Left colon (tissue), 2 donors: ENCODE data around the gene FAM107B. TPM values are rescaled to one million over a fixed set of nuclear protein-coding genes. Genes with fewer than 3 reads are reported as not detected.

Source experiments
- ATAC-seq: fragments of 200-7000 bp; cut with Tn5 transposase; one replicate; pipeline ENCODE4 v1.9.1; 2020; ENCODE audit warnings: mild to moderate bottlenecking, moderate library complexity
- DNase-seq, 2 donors: peaks; one replicate each; pipeline ENCODE4 v3.0.0-alpha.2; 2020
- intact Hi-C, 2 donors: fragments of 100-400 bp; cut with DNase I in 1 of 2; cut with micrococcal nuclease in 1 of 2; formaldehyde crosslinking; loops; one replicate each; pipeline versions ENCODE4 v1.11.2 to v1.14.0; 2022; cut with DNase I, micrococcal nuclease
- total RNA-seq, 2 donors: library from RNA; stranded (reverse); fragmentation: NEBNext Ultra II Directional; extraction: Animal tissue kit (Norgen Biotek cat#: 25700); gene quantifications; one replicate each; pipeline ENCODE4 v1.2.1, GENCODE V29; 2021
- donor health status: DM: no; HTN: no; CAD: no.
- donor health status: DM: yes; HTN: yes; CAD: no.

Gene FAM107B
- total RNA-seq, 2 donors from 2014 or later: 55.1 to 87.8 TPM

DNA sequence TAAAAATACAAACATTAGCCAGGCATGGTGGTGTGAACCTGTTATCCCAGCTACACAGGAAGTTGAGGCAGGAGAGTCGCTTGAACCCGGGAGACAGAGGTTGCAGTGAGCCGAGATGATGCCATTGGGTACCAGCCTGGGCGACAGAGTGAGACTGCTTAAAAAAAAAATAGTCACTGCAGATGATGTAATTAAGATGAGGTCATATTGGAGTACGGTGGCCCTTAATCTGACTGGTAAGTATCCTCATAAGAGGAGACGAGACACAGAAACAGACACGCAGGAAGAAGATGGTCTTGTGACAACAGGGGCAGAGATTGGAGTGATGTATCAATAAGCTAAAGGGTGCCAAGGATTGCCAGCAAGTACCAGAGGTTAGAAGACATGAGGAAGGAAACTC, 156.0 kb downstream of the FAM107B start:
- intact Hi-C loops: loop anchor here in 1 of 2 donors (10.0 kb wide), 1 partner anchor 206 kb away; no protein-coding TSS in a partner anchor
- DNase-seq (no peak), ATAC-seq (no peak)

DNA sequence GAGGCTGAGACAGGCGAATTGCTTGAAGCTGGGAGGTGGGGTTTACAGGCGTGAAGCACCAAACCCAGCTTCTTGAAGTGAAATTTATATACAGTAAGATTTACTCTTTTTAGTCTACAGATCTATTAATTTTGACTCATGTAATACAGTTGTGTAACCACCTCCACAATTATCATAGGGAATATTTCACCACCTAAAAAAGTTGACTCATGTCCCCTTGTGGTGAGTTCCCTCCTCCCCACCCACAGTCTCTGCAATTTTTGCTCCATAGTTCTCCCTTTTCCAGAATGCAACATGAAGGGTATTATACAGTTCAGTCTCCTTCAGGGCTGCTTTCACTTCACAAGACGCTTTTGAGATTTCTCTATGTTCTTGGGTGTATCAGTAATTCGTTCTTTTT, 156.8 kb downstream of the FAM107B start:
- ATAC-seq: no peak
- DNase-seq: no peak
- intact Hi-C loops: loop anchor here in 1 of 2 donors (10.0 kb wide), 1 partner anchor 207 kb away; no protein-coding TSS in a partner anchor

DNA sequence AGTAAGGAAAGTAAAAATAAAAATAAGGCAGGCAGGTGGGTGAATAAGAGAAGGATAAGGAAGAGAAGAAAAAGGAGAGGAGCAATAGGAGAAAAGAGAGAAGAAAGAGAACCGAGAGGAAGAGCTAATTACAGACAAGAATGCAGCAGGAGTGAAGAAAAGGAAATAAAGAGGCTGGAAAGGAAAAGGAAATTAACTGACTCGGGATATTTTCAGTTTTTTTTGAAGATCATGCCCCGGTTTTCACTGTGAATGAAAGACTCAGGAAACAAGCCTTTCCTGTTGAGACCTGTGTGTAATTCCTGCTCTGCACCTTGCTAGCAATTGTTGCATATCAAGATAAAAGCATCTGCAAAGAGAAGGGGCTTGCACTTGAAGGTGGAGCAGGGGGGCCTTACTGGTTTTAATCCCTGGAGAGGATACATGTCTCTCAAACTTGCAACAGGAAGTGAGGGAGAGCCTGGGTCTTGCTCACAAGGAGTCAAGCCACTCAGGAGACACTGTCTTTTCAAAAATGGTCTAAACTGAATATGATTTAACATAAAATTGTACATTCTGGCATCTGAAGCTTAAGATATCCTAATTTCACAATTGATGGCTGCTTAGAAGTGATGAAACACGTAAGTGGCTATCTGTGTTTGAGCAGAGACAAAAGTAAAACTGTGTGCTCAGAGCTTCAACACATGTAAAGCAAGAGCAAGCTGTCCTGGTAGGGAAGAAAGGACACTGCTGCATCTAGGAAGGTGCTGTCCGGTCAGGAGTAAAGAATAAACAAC, 157.6 kb downstream of the FAM107B start:
- intact Hi-C loops: loop anchor here in 1 of 2 donors (10.0 kb wide), 1 partner anchor 208 kb away; no protein-coding TSS in a partner anchor
- ATAC-seq (no peak), DNase-seq (no peak)

DNA sequence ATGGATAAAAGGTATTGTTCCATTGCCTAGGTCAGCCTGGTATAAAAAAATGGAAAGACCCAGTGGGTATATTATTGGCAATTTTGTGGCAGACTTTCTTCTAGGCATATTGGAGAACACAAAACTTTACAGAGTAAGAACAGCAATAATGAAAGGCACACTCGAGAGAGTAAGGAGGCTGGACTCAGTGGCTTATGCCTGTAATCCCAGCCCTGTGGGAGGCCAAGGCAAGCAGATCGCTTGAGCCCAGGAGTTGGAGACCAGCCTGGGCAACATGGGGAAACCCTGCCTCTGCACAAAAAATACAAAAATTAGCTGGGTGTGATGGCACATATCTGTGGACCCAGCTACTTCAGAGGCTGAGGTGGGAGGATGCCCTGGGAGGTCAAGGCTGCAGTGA, 158.2 kb downstream of the FAM107B start:
- ATAC-seq (no peak), DNase-seq (no peak)
- intact Hi-C loops: loop anchor here in 1 of 2 donors (10.0 kb wide), 1 partner anchor 208 kb away; no protein-coding TSS in a partner anchor

DNA sequence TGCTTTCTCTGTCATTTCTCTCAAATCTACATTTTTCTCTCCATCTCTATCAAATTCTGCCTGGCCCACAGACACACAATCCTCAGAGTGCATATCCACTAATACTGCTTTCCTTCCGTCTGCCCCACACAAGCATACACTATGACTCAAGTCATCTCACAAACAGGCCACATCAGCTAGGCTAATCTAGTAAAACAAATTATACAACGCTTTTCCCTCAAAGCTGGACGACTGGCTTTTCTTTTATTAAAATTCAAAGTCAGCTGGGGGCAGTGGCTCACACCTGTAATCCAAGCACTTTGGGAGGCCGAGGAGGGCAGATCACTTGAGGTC, 161.1 kb downstream of the FAM107B start:
- no peak for DNase-seq
- ATAC-seq: no peak
- intact Hi-C loops: loop anchor here in 1 of 2 donors (10.0 kb wide), 1 partner anchor 211 kb away; no protein-coding TSS in a partner anchor

DNA sequence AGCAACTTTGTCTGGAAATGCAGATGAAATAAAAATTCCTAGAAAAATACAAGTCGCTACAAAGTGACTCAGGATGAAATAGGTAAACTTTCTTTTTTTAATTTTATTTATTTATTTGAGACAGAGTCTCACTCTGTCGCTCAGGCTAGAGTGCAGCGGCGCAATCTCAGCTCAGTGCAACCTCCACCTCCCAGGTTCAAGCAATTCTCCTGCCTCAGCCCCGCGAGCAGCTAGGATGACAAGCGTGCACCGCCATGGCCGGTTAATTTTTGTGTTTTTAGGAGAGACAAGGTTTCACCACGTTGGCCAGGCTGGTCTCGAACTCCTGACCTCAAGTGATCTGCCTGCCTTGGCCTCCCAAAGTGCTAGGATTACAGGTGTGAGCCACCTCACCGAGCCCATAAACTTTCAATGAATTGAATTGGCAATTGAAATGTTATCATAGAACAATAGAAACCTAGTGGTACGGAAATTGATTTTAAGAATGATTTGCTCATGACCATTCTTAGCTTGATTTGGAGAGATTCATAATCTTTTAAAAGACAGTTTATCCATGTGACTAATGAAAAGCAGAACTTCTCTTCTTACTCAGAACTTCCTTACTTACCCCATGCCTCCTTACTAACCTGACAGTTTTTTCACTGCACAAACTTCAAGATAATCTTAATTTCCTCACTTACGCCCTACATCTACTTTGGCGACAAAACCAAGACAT, 161.7 kb downstream of the FAM107B start:
- DNase-seq (no peak), ATAC-seq (no peak)
- intact Hi-C loops: loop anchor here in 1 of 2 donors (10.0 kb wide), 1 partner anchor 212 kb away; no protein-coding TSS in a partner anchor

DNA sequence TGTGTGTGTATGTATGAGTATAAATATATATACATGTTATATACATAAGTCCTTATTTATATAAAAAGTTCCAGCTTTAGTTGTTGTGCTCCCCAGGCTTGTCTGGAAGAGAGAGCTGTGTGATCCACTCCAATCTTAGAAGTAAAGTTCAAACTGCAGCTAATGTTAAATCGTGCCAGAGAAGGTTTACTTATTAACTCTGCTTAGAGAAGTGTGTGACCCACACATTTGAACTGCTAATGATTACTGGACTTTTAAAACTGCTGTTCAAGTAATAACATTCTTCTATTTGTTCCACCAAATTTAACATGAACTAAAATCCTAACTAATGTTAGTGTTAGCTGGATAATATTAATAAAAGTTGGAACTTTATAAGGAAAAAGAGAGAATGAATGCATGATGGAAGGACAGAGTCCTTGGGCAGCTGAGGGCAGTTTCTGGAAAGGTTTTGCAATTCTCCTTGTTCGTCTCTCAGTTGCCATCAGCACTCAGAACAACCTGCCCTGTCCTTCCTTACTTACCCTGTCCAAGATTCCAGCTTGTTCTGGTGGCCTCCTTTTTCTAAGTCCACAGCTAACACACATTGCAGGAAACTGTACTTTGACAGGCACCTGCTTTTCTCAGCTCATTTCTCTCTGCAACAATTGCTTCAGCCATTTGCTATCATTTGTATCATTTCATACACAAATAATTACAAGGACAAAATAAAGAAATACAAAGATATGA, 162.6 kb downstream of the FAM107B start:
- ATAC-seq (peak; percentile 95), DNase-seq (no peak)

DNA sequence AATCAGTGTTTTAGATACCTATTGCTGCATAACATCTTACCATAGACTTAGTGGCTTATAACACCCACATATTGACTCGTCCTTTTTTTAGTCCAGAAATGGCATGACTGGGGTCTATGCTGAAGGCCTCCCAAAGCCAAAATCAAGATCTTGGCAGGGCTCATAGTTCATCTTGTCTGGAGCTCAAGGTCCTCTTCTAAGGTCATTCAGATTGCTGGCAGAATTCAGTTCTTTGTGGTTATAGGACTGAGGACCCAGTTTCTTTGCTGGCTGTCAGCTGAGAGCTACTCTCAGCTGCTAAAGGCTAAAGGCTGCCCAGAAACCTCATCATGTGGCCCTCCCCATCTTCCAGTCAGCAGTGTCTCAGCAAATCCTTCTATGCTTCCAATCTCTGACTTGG, 165.5 kb downstream of the FAM107B start:
- ATAC-seq (no peak), DNase-seq (no peak)
- intact Hi-C loops: loop anchor here in 1 of 2 donors (5.0 kb wide), 1 partner anchor 58 kb away; no protein-coding TSS in a partner anchor

More for the DNA sequence above, 162.6 kb downstream of the FAM107B start:
- intact Hi-C loops: loop anchor here in 1 of 2 donors (10.0 kb wide), 1 partner anchor 213 kb away; no protein-coding TSS in a partner anchor

DNA sequence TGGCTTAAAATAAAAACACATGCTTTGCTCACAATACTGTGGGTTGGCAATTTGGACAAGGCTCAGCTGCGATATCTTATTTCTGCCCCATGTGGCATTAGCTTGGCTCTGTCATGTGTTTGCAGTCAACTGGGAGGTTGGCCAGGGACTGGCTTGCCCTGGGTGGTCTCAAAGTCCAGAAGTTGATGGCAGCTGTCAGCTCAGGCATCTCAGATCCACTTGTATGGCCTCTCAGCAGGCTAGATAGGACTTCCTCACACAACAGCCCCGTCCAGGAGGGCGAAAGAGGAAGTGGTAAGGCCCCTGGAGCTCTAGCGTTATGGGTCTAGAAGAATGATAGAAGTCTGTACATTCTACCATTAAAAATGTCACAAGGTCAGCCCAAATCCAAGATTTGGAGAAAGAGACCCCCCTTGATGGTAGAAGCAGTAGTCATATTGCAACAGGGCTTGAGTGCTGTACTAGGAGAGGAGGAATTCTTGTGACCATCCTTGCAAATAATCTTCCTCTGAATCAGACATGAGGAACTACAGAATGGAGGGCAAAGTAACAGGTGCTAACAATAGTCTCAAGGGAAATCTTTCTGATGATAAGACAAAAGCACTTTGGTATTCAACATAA, 166.2 kb downstream of the FAM107B start:
- intact Hi-C loops: loop anchor here in 1 of 2 donors (5.0 kb wide), 1 partner anchor 59 kb away; no protein-coding TSS in a partner anchor
- ATAC-seq: no peak
- no peak for DNase-seq

DNA sequence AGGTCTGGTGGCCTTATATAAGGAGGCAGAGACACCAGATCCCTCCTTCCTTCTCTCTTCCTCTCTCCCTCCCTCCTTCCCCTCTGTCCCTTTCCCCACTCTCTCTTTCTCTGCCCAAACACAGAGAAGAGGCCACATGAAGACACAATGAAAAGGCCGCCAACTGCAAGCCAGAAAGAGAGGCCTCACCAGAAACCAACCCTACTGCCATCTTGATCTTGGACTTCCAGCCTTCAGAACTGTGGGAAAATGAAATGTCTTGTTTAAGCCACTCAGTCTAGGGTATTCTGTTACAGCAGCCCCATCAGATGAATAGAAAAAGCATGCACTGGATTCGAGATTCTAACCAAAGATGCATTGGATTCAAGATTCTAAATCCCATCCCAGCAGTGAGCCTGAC, 168.1 kb downstream of the FAM107B start:
- DNase-seq: no peak
- intact Hi-C loops: loop anchor here in 1 of 2 donors (5.0 kb wide), 1 partner anchor 61 kb away; no protein-coding TSS in a partner anchor

DNA sequence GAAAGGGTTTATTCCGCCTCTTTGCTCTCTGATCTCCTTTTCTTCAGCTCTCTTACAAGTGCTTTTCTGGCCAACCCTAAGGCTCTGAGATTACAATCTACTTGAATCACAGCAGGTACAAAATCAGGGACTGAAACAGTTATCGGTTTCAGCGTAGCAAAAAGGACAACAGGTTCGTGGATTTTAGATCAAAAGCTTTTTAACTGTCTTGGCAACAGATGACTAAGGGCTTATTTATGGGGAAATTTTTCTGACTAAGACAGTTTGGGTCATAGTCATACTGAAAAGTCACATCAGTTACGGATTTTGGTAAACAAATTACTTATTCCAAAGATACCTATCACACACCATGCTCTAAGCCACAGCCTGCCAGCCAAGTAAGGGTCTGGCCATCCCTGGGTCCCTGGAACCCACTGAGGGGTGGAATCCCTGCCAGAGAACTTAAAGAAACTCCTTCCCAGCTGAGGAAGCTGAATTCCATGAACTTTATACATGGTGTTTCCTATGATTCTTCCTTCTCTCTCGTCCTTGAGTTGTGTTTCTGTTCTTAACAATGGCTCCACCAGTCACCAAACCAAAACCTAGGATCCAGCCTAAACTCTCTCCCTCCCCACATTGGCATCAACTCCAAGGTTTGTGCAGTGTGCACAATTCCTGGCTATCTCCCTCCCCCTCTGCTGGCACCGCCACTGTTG, 169.3 kb downstream of the FAM107B start:
- no peak for ATAC-seq
- intact Hi-C loops: loop anchor here in 1 of 2 donors (5.0 kb wide), 1 partner anchor 62 kb away; no protein-coding TSS in a partner anchor

More for the DNA sequence above, 168.1 kb downstream of the FAM107B start:
- no peak for ATAC-seq

DNA sequence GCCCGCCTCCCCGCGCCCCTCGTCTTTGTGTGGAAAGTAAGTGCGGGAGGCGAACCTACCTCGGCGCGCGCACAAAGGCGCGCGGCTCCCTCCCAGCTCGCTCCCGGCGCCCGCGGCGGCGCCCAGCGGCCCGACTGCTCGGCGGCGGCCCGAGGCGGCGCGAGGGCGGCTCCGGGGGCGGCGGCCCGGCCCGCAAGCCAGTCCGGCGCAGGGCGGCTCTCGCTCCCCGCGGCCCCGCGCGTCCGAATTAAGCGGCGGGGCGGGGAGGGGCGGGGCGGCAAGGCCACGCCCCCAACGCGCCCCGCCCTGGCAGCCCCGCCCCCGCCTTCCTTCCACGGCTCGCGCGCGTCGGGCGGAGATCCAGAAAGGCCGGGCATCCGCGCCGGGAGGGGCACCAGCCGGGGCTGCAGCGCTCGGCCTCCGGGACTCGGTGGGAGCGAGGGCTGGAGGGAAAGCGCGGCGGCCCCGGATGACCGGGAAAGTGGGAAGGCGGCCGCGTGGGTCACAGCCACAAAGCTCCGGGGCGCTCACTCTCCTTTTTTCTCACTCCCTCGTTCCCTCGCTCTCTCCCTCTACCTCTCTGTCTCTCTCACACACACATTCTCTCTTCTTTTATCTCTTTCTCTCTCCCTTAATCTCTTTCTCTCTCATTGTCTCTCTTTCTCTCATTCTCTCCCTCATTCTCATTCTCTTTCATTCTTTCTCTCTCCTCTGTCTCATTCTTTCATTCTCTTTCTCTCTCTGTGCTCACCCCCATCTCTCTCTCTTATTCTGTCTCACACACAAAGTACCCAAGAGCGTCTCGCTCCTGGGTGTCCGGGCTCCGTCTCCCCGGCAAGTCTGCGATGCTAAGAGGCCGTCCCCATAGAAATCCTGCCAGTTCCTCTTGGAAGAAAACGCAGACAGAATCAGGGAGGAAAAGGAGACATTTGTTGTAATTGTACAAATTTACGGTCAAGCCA, 170.2 kb downstream of the FAM107B start:
- intact Hi-C loops: loop anchor here in 1 of 2 donors (5.0 kb wide), 1 partner anchor 63 kb away; no protein-coding TSS in a partner anchor
- ATAC-seq: peak; percentile 94
- DNase-seq: peak; percentile 65 to 86

More for the DNA sequence above, 169.3 kb downstream of the FAM107B start:
- no peak for DNase-seq

DNA sequence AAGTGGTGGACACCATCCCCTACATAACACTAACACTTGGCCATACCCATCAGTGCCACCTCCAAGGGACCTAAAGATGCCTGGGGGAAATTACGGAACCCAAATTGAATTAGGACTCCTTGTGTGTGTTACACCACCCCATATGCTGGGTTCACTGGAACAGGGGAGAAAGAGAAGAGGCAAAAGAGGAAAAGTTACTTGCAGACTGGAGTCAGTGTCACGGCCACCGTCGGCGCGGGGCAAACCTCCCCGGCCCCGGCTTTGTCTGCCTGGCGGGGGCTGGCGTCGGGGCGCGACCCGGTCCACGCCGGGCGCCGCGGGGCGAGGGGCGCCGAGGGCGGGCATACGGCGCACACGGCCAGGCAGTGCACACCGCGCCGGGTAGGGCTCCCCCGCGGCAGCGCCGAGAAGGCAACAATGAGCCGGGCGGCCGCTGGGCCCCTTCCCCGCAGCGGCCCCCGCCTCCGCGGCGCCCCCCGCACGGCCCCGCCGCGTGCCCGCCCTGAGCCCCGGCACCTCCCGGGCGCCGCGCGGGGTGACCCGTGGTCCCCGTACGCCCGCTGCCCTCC, 171.1 kb downstream of the FAM107B start:
- DNase-seq (peak in 1 of 2 donors; percentile 42), ATAC-seq (peak; percentile 28)
- intact Hi-C loops: no loop called here

DNA sequence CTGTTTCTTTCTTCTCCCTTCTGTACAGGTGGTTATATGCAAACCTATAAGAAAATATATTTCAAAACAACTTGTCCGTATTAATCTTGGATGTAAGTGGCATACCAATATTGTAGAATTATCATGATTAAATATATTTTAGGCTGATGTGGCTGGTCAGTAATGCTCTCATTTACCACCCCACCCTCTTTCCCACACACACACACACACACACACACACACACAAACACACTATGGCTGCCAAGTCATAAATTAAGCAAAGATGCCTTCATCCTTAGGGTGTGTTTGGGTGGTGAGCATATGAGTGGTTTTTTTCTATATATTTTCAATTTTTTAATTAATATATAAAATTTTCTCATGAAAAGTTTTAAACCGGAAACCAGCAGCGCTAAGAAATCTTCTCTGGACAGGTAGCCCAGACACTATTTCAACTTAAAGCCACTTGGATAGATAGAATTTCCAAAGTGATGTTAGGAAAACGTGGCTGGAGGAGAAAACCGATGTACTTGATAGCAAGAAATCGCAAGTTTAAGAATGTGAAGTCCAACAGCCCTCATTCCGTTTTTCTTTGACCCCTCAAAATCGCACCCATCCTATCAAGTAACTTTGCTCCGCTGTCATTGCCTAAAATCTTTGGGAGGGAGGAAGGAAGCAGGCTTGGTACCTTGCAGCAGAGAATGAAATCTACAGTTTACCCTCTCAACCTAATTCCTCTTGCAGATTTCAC, 171.7 kb downstream of the FAM107B start:
- DNase-seq (no peak), ATAC-seq (no peak)
- intact Hi-C loops: no loop called here

DNA sequence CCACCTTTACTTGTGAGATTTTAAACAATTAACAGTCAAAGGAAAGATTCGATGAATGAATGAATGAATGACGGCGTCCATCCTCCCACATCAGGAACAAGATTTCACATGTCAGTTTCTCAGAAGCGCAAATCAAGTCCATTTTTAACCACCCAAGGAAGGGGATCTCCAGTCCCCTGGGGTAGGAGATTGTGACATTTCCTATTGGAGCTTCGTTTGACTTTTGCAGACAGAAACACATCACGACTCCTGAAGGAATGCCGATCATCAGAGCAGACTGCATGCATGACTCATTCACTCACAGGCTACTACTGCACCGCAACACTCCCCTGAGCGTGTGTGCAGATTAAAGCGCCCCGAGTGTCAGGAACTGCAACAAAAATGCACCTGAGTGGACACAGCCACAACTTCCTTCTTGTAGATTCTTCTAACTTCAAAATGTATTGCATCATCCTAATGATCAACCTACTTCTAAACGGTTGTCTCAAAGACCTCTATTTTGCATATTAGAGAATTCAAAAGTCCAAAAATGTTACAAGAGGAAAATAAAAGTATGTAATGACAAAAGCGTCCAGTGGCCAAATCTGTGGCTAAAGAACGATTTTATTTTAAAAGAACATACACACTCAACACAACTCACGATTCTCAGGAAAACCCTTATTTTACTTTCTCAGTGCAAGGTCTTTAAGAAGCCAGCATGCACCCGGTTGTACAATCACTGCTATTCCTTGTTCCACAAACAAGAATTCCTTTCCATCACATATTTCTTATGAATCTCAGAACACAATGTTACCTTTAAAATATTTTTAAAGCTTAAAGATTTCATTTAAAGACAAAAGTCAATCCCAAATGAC, 172.6 kb downstream of the FAM107B start:
- no peak for ATAC-seq
- peak in 1 of 2 donors; percentile 49 for DNase-seq
- intact Hi-C loops: no loop called here
